GM21529 (cell line): ENCODE measurements around the gene PITPNC1.
"Not testable (repeated sequence)": the region's sequence is repeated elsewhere in the genome, so short reads cannot be mapped to it uniquely, and the experiment has no call there.

ENCODE experiments used
- ATAC-seq: cut with Tn5 transposase; IDR thresholded peaks from one replicate; pipeline ENCODE4 v1.9.1; 2021; ENCODE audit not compliant: unreplicated experiment

The PITPNC1 gene

GRCh38 chr17:67637901-67638641 is 261.0 kb downstream of the PITPNC1 start:
- ATAC-seq = no peak

GRCh38 chr17:67638871-67639270 is 261.8 kb downstream of the PITPNC1 start:
- no peak for ATAC-seq

DNA sequence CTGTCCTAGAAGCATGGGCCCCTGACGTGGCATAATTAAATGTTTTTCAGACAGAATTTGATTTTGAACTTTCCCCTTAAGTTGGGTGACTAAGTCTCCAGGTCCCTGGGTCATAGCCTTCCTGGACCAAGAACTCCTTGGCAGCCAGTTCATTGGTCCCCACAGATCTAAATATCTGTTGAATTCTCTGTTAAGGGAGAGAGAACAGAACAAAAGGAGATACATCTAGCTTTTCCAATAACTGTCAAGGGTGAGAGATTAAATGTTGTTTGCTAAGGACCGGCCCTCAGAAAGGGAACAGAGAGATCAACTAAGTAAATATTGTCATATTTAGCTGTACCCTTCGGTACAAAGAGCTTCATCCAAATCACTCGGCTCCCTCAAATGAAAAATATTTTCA is 262.5 kb downstream of the PITPNC1 start:
- no peak for ATAC-seq

GRCh38 chr17:67639979-67640378 is 262.9 kb downstream of the PITPNC1 start:
- no peak for ATAC-seq

- ATAC-seq = no peak
Measured at GRCh38 chr17:67642488-67642887, 265.4 kb downstream of the PITPNC1 start.

DNA sequence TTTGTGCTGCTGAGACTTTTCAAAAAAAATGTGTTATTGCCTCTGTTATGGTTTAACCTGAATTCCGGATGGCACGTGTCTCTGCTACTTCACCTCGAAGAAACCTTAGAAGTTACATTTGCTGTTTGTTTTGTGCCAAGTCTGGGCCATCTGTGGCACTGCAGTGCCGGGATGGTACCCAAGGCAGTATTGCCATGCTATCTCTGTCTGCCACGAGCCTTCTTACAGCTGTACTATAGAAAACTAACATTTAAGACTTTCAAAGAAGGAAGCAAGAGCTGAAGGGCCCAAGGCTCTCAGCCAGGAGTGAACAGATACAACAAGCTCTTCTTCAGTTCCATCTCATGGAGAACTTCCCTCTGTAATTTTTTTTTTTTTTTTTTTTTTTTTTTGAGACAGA is 267.0 kb downstream of the PITPNC1 start:
- no peak for ATAC-seq

GRCh38 chr17:67645195-67645594 is 268.1 kb downstream of the PITPNC1 start:
- not testable (repeated sequence) for ATAC-seq

- ATAC-seq = no peak
Measured at GRCh38 chr17:67646472-67646871, 269.4 kb downstream of the PITPNC1 start.

DNA sequence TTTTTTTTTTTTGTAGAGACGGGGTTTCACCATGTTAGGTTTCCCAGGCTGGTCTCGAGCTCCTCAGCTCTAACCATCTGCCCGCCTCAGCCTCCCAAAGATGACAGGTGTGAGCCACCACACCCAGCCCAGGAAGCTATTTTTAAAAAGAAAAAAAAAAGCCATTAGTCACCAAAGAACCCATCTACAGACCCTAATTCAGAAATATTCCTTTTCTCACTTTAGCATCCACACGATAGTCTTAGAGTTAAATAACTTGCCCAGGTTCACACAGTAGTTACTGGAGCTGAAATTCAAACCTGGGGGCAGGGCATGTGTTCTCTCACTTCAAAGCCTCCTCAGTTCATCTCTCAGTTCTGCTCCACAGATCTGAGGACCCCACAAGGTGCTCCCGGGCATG is 270.4 kb downstream of the PITPNC1 start:
- no peak for ATAC-seq

DNA sequence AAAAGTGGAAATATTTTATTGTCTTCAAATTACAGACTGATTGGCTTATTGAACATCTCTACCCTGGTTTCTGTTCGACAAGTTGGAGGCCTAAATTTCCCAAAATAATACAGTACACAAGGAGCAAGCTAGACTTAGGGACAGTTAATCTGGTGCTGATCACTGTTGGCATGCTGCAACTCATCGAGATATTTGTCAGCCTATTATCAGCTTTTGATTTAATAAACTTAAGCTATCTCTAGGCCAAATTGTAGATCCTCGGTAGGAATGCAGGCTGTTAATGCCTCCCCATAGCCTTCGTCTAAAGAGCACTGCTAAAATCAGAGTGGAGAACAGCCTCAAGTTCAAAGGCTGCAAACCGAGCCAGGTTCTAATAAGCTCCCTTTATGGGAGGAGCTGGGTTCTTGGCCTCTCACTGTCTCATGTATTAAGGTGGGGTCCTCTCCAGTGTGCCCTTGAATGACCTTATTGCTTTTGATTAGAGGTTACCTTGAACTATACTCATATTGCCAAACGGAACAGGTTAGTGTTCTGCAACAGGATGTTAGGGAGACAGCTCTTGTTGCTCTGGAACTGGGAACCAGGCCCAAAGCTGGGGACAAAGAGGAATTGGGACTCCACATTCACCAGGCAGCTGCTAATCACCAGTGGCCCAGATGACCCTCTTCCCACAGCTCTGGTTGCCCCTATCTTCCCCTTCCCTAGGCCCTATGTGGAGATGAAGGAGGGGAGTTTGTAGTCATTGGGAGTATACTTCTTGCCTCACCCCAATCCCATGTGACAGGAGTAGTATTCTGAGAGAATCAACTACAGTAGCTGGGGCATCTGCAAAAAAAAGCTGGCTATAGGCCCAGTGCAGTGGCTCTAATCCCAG is 271.2 kb downstream of the PITPNC1 start:
- no peak for ATAC-seq

DNA sequence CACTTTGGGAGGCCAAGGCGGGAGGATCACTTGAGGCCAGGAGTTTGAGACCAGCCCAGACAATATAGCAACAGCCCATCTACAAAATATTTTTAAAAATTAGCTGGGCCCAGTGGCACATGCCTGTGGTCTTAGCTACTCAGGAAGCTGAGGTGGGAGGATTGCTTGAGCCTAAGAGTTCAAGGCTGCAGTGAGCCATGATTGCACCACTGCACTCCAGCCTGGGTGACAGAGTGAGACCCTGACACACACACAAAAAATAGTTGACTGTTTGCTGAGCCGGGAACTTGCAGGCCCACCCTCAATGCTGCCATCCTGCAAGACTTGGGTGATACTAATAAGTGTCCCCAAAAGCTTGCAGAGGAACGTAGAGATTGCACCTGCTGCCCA is 271.8 kb downstream of the PITPNC1 start:
- not testable (repeated sequence) for ATAC-seq

DNA sequence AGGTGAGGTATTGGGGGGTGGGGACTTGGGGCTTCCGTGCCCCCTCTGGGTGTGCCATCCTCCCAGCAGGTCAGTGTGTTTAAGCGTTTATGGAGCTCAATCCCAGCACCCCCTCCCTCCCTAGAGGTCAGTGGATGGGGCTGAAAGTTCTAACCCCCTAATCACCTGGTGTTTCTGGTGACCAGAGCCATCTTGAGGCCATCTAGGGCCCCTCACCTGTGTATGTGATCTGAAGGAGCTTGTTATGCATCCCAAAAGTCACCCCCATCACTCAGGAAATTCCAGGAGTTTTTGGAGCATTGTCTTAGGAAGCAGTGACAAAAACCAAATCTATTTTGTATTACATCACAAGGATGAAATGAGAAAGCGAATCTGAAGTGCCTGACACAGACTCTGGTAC is 272.8 kb downstream of the PITPNC1 start:
- ATAC-seq = no peak

DNA sequence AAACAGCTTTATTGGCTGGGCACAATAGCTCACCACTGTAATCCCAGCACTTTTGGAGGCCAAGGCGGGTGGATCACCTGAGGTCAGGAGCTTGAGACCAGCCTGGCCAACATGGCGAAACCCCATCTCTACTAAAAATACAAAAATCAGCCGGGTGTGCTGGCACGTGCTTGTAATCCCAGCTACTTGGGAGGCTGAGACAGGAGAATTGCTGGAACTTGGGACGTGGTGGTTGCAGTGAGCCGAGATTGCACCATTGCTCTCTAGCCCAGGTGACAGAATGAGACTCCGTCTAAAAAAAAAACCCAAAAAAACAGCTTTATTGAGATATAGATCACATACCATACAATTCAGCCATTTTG is 274.1 kb downstream of the PITPNC1 start:
- not testable (repeated sequence) for ATAC-seq

GRCh38 chr17:67652433-67652832 is 275.4 kb downstream of the PITPNC1 start:
- no peak for ATAC-seq

DNA sequence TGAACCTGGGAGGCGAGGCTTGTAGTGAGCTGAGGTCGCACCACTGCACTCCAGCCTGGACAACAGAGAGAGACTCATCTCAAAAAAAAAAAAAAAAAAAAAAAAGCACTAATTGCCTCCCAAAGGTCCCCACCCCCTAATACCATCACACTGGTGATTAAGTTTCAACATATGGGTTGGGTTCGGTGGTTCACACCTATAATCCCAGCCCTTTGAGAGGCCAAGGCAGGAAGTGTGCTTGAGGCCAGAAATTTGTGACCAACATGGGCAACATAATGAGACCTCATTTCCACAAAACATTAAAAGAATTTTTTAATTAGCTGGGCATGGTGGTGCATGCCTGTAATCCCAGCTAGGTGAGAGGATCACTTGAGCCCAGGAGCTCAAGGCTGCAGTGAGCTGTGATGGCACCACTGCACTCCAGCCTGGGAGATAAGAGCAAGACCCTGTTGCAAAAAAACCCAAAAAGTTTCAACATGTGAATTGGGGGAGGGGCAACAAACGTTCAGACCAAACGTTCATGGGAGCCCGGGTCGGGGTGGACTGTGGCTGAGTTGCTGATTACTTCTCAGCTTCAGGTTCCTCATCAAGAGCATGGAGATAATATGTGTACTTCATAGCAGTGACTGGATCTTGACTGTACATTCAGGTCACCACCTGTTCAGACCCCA is 278.5 kb downstream of the PITPNC1 start:
- no peak for ATAC-seq

- no peak for ATAC-seq
Measured at GRCh38 chr17:67656494-67657203, 279.6 kb downstream of the PITPNC1 start.

GRCh38 chr17:67657596-67657995 is 280.5 kb downstream of the PITPNC1 start:
- no peak for ATAC-seq

GRCh38 chr17:67658265-67658664 is 281.2 kb downstream of the PITPNC1 start:
- no peak for ATAC-seq

DNA sequence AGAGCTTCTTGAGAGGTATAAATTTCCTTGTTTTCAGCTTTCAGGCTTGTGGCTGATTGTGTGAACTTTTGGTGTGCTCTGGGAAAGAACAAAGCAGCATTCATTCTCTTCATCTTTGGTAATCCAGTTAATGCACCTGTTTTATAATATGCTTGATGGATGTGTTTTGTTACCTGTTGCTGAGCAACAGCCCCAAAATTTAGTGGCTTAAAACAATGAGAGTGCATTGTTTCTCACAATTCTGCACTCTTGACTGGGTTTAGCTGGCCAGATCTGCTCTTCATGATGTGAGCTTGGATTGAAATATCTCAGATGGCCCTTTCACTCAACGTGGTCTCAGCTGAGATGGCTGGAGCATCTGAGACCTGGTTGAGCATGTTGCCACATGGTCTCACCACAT is 281.9 kb downstream of the PITPNC1 start:
- ATAC-seq = no peak

GRCh38 chr17:67662712-67663111 is 285.6 kb downstream of the PITPNC1 start:
- ATAC-seq = no peak

DNA sequence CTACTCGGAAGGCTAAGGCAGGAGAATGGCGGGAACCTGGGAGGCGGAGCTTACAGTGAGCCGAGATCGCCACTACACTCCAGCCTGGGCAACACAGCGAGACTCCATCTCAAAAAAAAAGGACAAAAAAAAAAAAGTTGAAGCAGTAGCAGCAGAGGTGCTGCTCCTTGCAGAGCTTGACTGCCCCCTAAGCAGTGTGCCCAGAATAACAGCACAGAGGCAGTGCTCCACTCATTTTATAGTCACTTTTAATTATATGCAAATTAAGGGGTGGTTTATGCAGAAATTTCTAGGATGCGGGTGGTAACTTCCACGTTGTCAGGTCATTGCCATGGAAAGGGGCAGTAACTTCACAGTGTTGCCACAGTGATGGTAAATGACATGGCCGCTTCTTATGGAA is 286.4 kb downstream of the PITPNC1 start:
- ATAC-seq = no peak
